Vagina (tissue), 2 donors: ENCODE results near the gene PLCB3. TPM values are rescaled to one million over a fixed set of nuclear protein-coding genes. Genes with fewer than 3 reads are reported as not detected.

Experiments used
- DNase-seq, 2 donors: peaks; one replicate each; pipeline ENCODE4 v3.0.0-alpha.2; 2017; ENCODE audit errors: extremely low spot score in 2 of 2
- H3K27ac ChIP-seq: fragments of 200-600 bp; sonication (generic); one replicate; pipeline ENCODE4 v1.5.1; 2019
- H3K27me3 ChIP-seq: fragments of 200-600 bp; sonication (generic); one replicate; pipeline ENCODE4 v1.5.1; 2019
- H3K36me3 ChIP-seq, 2 donors: fragments of 200-600 bp; sonication (generic); one replicate each; pipeline ENCODE4 v1.5.1; 2017 to 2019
- H3K4me1 ChIP-seq: fragments of 200-600 bp; sonication (generic); one replicate; pipeline ENCODE4 v1.5.1; 2019
- H3K4me3 ChIP-seq, 2 donors: fragments of 200-600 bp; sonication (generic); 1 replicate in 1 of 2; 2 replicates in 1 of 2; pipeline ENCODE4 v1.5.1; 2016 to 2019
- H3K9me3 ChIP-seq: fragments of 200-600 bp; sonication (generic); one replicate; pipeline ENCODE4 v1.5.1; 2019
- POLR2A ChIP-seq, 2 donors: fragments of 450-650 bp; IDR thresholded peaks; one replicate each; pipeline ENCODE4 v1.6.1; 2017; ENCODE audit warnings: antibody characterized with exemption in 2 of 2, mild to moderate bottlenecking in 2 of 2, moderate library complexity in 2 of 2
- POLR2AphosphoS5 ChIP-seq, 2 donors: sonication (generic); formaldehyde crosslinking; IDR thresholded peaks; one replicate each; pipeline ENCODE4 v1.9.0; 2017; ENCODE audit warnings: antibody characterized with exemption in 2 of 2, mild to moderate bottlenecking in 2 of 2, low read depth in 1 of 2; ENCODE audit not compliant: insufficient read depth in 1 of 2
- intact Hi-C: fragments of 100-400 bp; cut with DNase I; formaldehyde crosslinking; loops from one replicate; pipeline ENCODE4 v1.15.1; 2023
- total RNA-seq: library from RNA; depleted of rRNA; stranded (reverse); fragments of >200 nt; gene quantifications from one replicate; pipeline ENCODE4 v1.2.3, GENCODE V29; 2016
- TF ChIP-seq, protein P1 (sequence below), 3 experiments: fragments of 450-650 bp in 2 of 3; fragments of 200-600 bp in 1 of 3; sonication (generic) in 1 of 3; IDR thresholded peaks; one replicate each; pipeline ENCODE4 v1.5.1; 2017 to 2019; ENCODE audit warnings: antibody characterized with exemption in 3 of 3, mild to moderate bottlenecking in 2 of 3, moderate library complexity in 2 of 3

Gene PLCB3
- total RNA-seq, 1 donor from 2014 or later: 33.1 TPM

- Histone ChIP-seq H3K27ac (no peak overlapping the region), H3K27me3 (no peaks in the 10 kb centered on the region), H3K4me3 (no peak overlapping the region), H3K36me3 (no peaks in the 10 kb centered on the region), H3K9me3 (no peaks in the 10 kb centered on the region), H3K4me1 (no peaks in the 10 kb centered on the region)
- TF ChIP-seq POLR2A (IDR thresholded peaks at IDR 0.05) (no peak), POLR2AphosphoS5 (IDR thresholded peaks at IDR 0.05; ENCODE audit: insufficient read depth in 1 of 2, low read depth in 1 of 2) (no peak)
- TF ChIP-seq, protein P1, sequence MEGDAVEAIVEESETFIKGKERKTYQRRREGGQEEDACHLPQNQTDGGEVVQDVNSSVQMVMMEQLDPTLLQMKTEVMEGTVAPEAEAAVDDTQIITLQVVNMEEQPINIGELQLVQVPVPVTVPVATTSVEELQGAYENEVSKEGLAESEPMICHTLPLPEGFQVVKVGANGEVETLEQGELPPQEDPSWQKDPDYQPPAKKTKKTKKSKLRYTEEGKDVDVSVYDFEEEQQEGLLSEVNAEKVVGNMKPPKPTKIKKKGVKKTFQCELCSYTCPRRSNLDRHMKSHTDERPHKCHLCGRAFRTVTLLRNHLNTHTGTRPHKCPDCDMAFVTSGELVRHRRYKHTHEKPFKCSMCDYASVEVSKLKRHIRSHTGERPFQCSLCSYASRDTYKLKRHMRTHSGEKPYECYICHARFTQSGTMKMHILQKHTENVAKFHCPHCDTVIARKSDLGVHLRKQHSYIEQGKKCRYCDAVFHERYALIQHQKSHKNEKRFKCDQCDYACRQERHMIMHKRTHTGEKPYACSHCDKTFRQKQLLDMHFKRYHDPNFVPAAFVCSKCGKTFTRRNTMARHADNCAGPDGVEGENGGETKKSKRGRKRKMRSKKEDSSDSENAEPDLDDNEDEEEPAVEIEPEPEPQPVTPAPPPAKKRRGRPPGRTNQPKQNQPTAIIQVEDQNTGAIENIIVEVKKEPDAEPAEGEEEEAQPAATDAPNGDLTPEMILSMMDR (IDR thresholded peaks at IDR 0.05): no peak
- no peak for DNase-seq
- intact Hi-C loops: no loop called here
Observed at GRCh38 chr11:64216879-64217278, 34.5 kb upstream of the PLCB3 start.

DNA sequence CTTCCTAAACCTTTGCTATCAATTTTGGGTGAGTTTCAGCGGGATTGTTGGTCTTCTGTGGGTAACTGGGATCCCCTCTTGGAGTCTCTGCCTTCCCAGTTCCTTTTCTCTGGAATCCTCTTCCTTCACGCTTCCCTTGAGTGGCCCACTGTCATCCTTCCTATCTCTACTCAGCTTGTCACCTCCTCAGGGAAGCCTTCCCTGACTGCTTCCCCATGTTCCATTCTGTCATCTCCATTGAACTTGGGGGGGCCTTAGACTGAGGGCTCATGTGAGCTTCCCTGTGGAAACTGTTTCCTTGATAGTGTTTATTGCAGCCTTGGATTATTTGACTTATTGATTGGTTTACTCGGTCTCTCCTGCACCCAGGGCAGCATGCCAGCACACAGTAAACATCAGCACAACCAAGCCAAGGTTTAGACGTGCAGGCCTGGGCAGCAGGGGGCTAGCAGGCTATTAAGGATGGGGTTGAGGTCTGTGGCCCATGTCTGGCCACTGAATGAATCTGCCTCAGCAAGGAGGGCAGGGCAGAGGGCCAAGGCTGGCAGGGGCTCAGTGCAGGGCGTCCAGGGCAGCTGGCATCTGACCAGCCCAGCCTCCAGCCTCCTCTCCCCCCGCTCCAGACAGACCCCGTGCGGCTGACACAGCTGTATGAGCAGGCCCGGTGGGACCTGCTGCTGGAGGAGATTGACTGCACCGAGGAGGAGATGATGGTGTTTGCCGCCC lies 32.5 kb upstream of the PLCB3 start:
- H3K27me3 ChIP-seq: no peaks in the 10 kb centered on the region
- peaks cover 10% of the 10 kb centered on the region for H3K4me1 ChIP-seq
- H3K4me3 ChIP-seq: no peak overlapping the region
- intact Hi-C loops: no loop called here
- TF ChIP-seq POLR2AphosphoS5 (IDR thresholded peaks at IDR 0.05; ENCODE audit: insufficient read depth in 1 of 2, low read depth in 1 of 2): no peak
- TF ChIP-seq, protein P1 (IDR thresholded peaks at IDR 0.05): no peak
- no peak for TF ChIP-seq POLR2A (IDR thresholded peaks at IDR 0.05)
- H3K36me3 ChIP-seq: no peaks in the 10 kb centered on the region
- H3K9me3 ChIP-seq: no peaks in the 10 kb centered on the region
- no peak overlapping the region for H3K27ac ChIP-seq
- DNase-seq: no peak

DNA sequence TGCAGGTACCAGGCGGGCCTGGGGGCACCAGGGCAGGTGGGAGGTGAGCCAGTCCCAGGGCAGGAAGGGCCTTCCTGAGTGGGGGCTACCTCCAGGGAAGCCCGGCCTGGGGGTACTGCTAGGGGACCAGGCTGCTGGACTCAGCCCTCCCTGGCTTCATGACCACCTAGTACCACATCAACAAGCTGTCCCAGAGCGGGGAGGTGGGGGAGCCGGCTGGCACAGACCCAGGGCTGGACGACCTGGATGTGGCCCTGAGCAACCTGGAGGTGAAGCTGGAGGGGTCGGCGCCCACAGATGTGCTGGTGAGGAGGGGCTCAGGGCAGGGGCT lies 32.0 kb upstream of the PLCB3 start:
- Histone ChIP-seq H3K36me3 (no peaks in the 10 kb centered on the region), H3K4me1 (peaks cover 10% of the 10 kb centered on the region), H3K9me3 (no peaks in the 10 kb centered on the region), H3K4me3 (no peak overlapping the region), H3K27ac (no peak overlapping the region), H3K27me3 (no peaks in the 10 kb centered on the region)
- intact Hi-C loops: no loop called here
- no peak for DNase-seq
- no peak for TF ChIP-seq POLR2AphosphoS5 (IDR thresholded peaks at IDR 0.05; ENCODE audit: insufficient read depth in 1 of 2, low read depth in 1 of 2)
- TF ChIP-seq, protein P1 (IDR thresholded peaks at IDR 0.05): no peak
- TF ChIP-seq POLR2A (IDR thresholded peaks at IDR 0.05): no peak

GRCh38 chr11:64219755-64220154 lies 31.6 kb upstream of the PLCB3 start:
- no peaks in the 10 kb centered on the region for H3K9me3 ChIP-seq
- H3K4me1 ChIP-seq: peaks cover 12% of the 10 kb centered on the region
- no peaks in the 10 kb centered on the region for H3K36me3 ChIP-seq
- no peaks in the 10 kb centered on the region for H3K27me3 ChIP-seq
- intact Hi-C loops: no loop called here
- H3K4me3 ChIP-seq: no peak overlapping the region
- TF ChIP-seq POLR2AphosphoS5 (IDR thresholded peaks at IDR 0.05; ENCODE audit: insufficient read depth in 1 of 2, low read depth in 1 of 2) (no peak), POLR2A (IDR thresholded peaks at IDR 0.05) (no peak)
- TF ChIP-seq, protein P1 (IDR thresholded peaks at IDR 0.05): no peak
- no peak overlapping the region for H3K27ac ChIP-seq
- DNase-seq: no peak

GRCh38 chr11:64220271-64220670 lies 31.1 kb upstream of the PLCB3 start:
- Histone ChIP-seq H3K9me3 (no peaks in the 10 kb centered on the region), H3K27ac (no peak overlapping the region), H3K4me3 (no peak overlapping the region), H3K4me1 (peaks cover 17% of the 10 kb centered on the region), H3K27me3 (no peaks in the 10 kb centered on the region), H3K36me3 (no peaks in the 10 kb centered on the region)
- TF ChIP-seq POLR2AphosphoS5 (IDR thresholded peaks at IDR 0.05; ENCODE audit: insufficient read depth in 1 of 2, low read depth in 1 of 2) (no peak), POLR2A (IDR thresholded peaks at IDR 0.05) (no peak)
- TF ChIP-seq, protein P1 (IDR thresholded peaks at IDR 0.05): no peak
- DNase-seq: no peak
- intact Hi-C loops: no loop called here
